Smooth muscle cell of bladder (primary cell): ENCODE data around the gene NSG1. TPM values are rescaled to one million over a fixed set of nuclear protein-coding genes. Genes with fewer than 3 reads are reported as not detected.

Experiments
- total RNA-seq: library from RNA; depleted of rRNA; stranded (reverse); fragments of >200 nt; gene quantifications from 2 replicates; pipeline ENCODE4 v1.2.3, GENCODE V29; 2014

The NSG1 gene, protein sequence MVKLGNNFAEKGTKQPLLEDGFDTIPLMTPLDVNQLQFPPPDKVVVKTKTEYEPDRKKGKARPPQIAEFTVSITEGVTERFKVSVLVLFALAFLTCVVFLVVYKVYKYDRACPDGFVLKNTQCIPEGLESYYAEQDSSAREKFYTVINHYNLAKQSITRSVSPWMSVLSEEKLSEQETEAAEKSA
- 2.4 and 19.9 TPM in 2 replicates for total RNA-seq

DNA sequence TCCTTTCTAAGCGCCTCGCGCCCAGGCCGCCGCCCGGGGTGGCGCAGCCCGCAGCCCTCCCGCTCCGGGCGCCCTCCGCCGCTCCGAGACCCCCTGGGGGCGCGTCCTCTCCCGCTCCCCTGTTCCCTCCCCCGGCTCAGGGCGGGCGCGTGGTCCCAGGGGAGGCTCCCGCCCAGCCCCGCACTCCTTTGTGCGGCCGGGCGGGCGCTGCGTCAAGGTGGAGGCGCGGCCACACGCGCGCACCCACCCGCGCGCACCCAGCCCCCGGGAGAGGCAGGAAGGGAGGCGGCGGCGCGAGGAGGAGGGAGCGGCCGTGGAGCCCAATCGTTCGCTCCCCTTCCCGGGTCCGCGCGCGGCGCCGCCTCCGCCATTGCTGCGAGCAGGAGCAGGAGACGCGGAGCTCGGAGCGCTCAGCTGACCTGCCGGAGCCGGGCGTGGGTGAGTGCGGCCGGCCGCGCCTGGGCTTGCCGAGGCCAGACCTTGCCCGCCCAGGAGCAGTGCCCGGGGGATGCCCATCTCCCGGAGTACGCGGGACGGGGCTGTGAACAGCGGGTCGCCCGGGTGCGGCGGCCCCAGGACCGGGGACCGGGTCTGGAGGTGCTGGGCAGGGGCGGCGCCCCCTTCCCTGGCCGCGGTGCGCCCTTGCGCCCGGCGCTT is at the start of gene NSG1:
Gene NSG1, plus strand, starts transcription at position 367 of the 657 bp plus-strand sequence. CDS start 528 bp downstream, outside the sequence.

Other genes with a start within 250 kb of the NSG1 start
- gene OTOP1, start 160.2 kb upstream of the NSG1 start, total RNA-seq = not detected in 2 replicates
- 28.4 and 30.3 TPM in 2 replicates for gene TMEM128, start 138.9 kb upstream of the NSG1 start, total RNA-seq
- gene LYAR, start 96.9 kb upstream of the NSG1 start, total RNA-seq = 7.7 and 9.8 TPM in 2 replicates
- gene ZBTB49, start 96.9 kb upstream of the NSG1 start, total RNA-seq = 2.1 and 2.4 TPM in 2 replicates
- gene STX18, start 154.9 kb downstream of the NSG1 start, total RNA-seq = 26.0 and 27.6 TPM in 2 replicates